GM21825 (cell line): ENCODE results near the gene KIR2DL4.
"Not testable (repeated sequence)": the region's sequence is repeated elsewhere in the genome, so short reads cannot be mapped to it uniquely, and the experiment has no call there.

Experiments used
- ATAC-seq: cut with Tn5 transposase; IDR thresholded peaks from one replicate; pipeline ENCODE4 v1.9.1; 2021; ENCODE audit warnings: mild to moderate bottlenecking, moderate library complexity; ENCODE audit not compliant: unreplicated experiment

Gene KIR2DL4

DNA sequence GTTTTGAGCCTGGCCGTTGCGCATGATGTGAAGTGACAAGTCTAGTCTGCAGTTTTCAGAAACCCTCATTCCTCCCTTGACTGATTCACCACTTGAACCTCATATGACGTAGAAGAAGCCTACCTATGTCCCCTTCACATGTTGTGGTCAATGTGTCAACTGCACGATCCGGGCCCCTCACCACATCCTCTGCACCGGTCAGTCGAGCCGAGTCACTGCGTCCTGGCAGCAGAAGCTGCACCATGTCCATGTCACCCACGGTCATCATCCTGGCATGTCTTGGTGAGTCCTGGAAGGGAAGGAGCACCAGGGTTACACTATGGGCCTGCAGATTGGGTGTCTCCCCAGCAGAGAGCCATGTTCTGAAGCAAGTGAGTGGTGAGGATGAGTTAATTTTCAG is at the start of gene KIR2DL4:
KIR2DL4 (plus strand) TSS at position 201 of the 400 bp plus-strand sequence; CDS start at position 243, 42 bp downstream.
- no peak for ATAC-seq

DNA sequence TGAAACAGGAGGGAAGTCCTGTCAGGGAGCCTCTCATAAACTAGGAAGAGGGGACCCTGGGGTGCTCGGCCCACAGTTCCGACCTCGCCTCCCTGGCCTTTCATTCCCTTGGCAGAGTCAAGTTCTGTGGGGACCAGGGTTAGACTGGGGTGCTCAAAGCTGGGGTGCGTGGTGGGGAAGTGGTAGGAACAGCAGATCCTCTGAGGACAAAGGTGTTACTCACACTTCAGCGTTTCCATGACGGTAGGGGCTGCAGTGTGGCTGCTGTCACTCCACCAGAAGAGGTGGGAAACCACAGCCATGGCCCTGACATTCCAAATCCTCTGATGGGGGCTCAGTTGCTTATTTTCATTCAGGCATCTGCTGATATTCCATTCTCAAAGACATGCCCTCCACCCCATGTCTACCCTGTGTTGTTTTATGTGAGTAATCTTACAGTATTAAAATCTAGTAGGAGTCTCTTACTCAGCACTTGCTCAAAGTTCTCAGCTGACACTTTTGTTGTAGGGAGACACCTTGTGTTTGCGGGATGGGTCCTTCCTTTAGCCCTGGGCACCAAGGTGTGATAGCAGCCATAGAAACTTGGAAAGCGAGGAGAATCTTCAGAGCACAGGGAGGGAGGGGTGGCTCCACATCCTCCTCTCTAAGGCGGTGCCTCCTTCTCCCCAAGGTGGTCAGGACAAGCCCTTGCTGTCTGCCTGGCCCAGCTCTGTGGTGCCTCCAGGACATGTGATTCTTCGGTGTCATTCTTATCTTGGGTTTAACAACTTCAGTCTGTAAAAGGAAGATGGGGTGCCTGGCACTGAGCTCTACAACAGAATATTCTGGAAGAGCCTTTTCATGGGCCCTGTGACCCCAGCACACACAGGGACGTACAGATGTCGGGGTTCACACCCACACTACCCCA is 47.0 kb upstream of the KIR2DL4 start:
- ATAC-seq, result not testable (repeated sequence)

DNA sequence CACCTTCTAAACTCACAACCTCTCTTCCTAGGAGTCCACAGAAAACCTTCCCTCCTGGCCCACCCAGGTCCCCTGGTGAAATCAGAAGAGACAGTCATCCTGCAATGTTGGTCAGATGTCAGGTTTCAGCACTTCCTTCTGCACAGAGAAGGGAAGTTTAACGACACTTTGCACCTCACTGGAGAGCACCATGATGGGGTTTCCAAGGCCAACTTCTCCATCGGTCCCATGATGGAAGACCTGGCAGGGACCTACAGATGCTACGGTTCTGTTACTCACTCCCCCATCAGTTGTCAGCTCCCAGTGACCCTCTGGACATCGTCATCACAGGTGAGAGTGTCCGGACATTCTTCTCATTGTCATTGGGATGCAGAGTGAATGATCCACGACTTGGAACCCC is 44.8 kb upstream of the KIR2DL4 start:
- not testable (repeated sequence) for ATAC-seq

DNA sequence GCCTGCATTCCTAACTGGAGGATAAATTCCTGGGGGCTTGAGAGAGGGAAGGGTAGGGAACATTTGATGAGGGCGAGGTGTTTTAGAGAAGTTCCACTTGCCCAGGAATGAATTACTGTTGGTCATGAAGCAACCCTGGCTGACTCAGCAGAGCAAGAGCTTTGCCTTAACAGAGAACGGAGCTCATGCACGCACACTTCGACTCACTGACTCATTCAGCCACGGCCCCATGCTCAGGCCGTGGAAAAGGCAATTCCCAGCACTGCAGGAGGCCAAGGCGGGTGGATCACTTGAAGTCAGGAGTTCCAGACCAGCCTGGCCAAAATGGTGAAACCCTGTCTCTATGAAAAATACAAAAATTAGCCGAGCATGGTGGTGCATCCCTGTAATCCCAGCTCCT is 39.2 kb upstream of the KIR2DL4 start:
- not testable (repeated sequence) for ATAC-seq

DNA sequence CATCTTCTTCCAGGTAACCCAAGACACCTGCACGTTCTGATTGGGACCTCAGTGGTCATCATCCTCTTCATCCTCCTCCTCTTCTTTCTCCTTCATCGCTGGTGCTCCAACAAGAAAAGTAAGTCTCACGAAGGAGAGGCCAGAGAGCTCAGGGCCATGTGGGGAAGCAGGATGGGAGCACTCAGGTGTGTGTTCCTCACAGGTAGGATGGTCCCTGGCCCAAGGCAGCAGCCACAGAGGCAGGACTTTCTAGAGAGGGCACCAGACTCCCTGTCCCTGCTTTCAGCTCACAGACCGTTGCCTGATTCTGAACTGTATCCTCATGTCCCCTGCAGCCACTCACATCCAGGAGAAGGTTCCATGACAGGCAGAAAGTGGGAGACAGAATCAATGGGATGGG is 36.9 kb upstream of the KIR2DL4 start:
- not testable (repeated sequence) for ATAC-seq

- ATAC-seq, result not testable (repeated sequence)
These were observed 33.8 kb upstream of the KIR2DL4 start, which contains the start of gene KIR2DL1 for GRCh38 chr19:54769646-54770045. TSS of gene KIR2DL1 (plus strand) at chr19:54769793. CDS start at chr19:54769851, 58 bp downstream.

GRCh38 chr19:54770511-54770910 is 32.9 kb upstream of the KIR2DL4 start:
- not testable (repeated sequence) for ATAC-seq

- ATAC-seq, result not testable (repeated sequence)
These were observed 32.1 kb upstream of the KIR2DL4 start for GRCh38 chr19:54771018-54771960.

- not testable (repeated sequence) for ATAC-seq
These were observed 30.7 kb upstream of the KIR2DL4 start for GRCh38 chr19:54772666-54773065.

- ATAC-seq, result not testable (repeated sequence)
These were observed 28.2 kb upstream of the KIR2DL4 start for GRCh38 chr19:54775095-54775815.

DNA sequence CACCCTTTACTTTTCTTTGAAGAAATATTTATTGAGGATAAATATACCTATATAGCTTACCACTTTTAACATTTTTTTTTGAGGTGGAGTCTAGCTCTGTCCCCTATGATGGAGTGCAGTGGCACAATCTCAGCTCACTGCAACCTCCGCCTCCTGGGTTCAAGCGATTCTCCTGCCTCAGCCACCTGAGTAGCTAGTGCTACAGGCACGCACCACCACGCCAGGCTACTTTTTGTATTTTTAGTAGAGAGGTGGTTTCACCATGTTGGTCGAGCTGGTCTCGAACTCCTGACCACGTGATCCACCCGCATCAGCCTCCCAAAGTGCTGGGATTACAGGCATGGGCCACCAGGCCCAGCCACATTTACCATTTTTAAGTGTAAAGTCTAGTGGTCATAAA is 27.6 kb upstream of the KIR2DL4 start:
- ATAC-seq, result not testable (repeated sequence)

GRCh38 chr19:54777851-54778250 is 25.6 kb upstream of the KIR2DL4 start:
- not testable (repeated sequence) for ATAC-seq

- ATAC-seq, result not testable (repeated sequence)
These were observed 24.5 kb upstream of the KIR2DL4 start for GRCh38 chr19:54778896-54779295.

- not testable (repeated sequence) for ATAC-seq
These were observed 20.5 kb upstream of the KIR2DL4 start for GRCh38 chr19:54782916-54783315.

GRCh38 chr19:54786091-54786723 is 17.2 kb upstream of the KIR2DL4 start:
- ATAC-seq, result not testable (repeated sequence)

DNA sequence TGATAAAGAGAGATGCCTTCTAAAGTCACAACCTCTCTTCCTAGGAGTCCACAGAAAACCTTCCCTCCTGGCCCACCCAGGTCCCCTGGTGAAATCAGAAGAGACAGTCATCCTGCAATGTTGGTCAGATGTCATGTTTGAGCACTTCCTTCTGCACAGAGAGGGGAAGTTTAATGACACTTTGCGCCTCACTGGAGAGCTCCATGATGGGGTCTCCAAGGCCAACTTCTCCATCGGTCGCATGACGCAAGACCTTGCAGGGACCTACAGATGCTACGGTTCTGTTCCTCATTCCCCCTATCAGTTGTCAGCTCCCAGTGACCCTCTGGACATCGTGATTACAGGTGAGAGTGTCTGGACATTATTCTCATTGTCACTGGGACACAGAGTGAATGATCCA is 15.3 kb upstream of the KIR2DL4 start:
- not testable (repeated sequence) for ATAC-seq

GRCh38 chr19:54790711-54791110 is 12.7 kb upstream of the KIR2DL4 start:
- no peak for ATAC-seq

DNA sequence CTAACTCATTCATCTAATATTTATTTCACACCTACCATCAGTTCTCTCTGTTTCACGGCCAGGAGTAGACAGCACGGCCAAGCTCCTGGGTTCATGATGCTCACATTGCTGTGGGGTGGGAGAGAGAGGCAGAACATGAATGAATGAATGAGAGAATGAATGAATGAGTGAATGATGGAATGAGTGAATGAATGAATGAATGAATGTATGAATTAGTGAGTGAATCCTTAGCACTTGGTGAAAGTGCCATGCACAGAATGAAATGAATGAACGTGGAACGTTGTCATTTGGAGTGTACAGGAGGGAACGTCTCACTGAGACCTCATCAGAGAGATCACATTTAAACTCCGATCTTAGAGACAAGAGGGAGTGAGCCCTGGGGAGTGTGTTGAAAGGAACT is 11.9 kb upstream of the KIR2DL4 start:
- ATAC-seq, result no peak

- ATAC-seq, result no peak
These were observed 10.6 kb upstream of the KIR2DL4 start for GRCh38 chr19:54792814-54793213.

GRCh38 chr19:54795758-54796157 is 7.7 kb upstream of the KIR2DL4 start:
- no peak for ATAC-seq
